ENCODE results near the gene APOOL. TPM values are rescaled to one million over a fixed set of nuclear protein-coding genes. Genes with fewer than 3 reads are reported as not detected.
"Not testable (repeated sequence)": the region's sequence is repeated elsewhere in the genome, so short reads cannot be mapped to it uniquely, and the experiment has no call there.

The APOOL gene
- total and polyA plus RNA-seq, 10 of the 15 experiments (the other 5 are each of a cell fraction or from before 2014, with no cell fraction given) = 4.4 to 14.7 (median 7.7) TPM

GRCh38 chrX:85077247-85077646 is 73.6 kb downstream of the APOOL start:
- ATAC-seq; H3K36me3 ChIP-seq (ENCODE audit: control insufficient read depth in 2 of 2, insufficient read depth in 2 of 2, low read length in 1 of 2); H2AFZ ChIP-seq (ENCODE audit: control insufficient read depth, low read depth, low read length); H3K9ac ChIP-seq (ENCODE audit: control insufficient read depth, insufficient read depth, low read length); BruUV-seq (replicated peaks); H3K27ac ChIP-seq (ENCODE audit: control insufficient read depth, insufficient read depth); in situ Hi-C loops (cut with MboI); H4K20me1 ChIP-seq (ENCODE audit: control insufficient read depth, insufficient read depth); DNase-seq (ENCODE audit: low read depth, low spot score); H3K4me3 ChIP-seq; H3K4me2 ChIP-seq (ENCODE audit: control insufficient read depth, insufficient read depth); CTCF ChIA-PET; H3K4me1 ChIP-seq (ENCODE audit: control insufficient read depth, insufficient read depth, low read length); H3K27me3 ChIP-seq (replicated peaks in 1 of 2; ENCODE audit: control insufficient read depth in 2 of 2, insufficient read depth in 2 of 2, low read length in 1 of 2); RAD21 ChIA-PET (ENCODE audit: unreplicated experiment); POLR2A ChIA-PET; FAIRE-seq; intact Hi-C loops (cut with micrococcal nuclease; ENCODE audit: unreplicated experiment); H3K79me2 ChIP-seq (ENCODE audit: control insufficient read depth, insufficient read depth, low read length); SMC1A ChIA-PET (ENCODE audit: uncharacterized antibody, unreplicated experiment); H3K9me3 ChIP-seq (replicated peaks; ENCODE audit: control insufficient read depth, insufficient read depth, low read length): not testable (repeated sequence)
- 42% methylated on average over 1 of the region's 1 CpG for WGBS (ENCODE audit: insufficient coverage, insufficient replicate concordance, low lambda C conversion rate, missing lambda C conversion rate)

GRCh38 chrX:85084770-85085393 is 81.2 kb downstream of the APOOL start:
- ChIA-PET SMC1A (ENCODE audit: uncharacterized antibody, unreplicated experiment) (interaction anchor here (0.7 to 2.5 kb wide), 6 partner anchors 19 to 460 kb away, joined by 3 to 8 read pairs (median 4); no protein-coding TSS in a partner anchor), POLR2A (no interaction called here), RAD21 (ENCODE audit: unreplicated experiment) (interaction anchor here (0.7 to 1.0 kb wide), 3 partner anchors 7 to 509 kb away, joined by 3 read pairs; no protein-coding TSS in a partner anchor), CTCF (interaction anchor here (0.8 to 3.9 kb wide), 16 partner anchors 8 to 461 kb away, joined by 3 to 18 read pairs (median 4); partner anchors contain the start of gene POF1B)
- in situ Hi-C loops (cut with MboI) (no loop called here), intact Hi-C loops (cut with micrococcal nuclease; ENCODE audit: unreplicated experiment) (loop anchor here (1.0 kb wide), 1 partner anchor 459 kb away; no protein-coding TSS in a partner anchor)
- Histone ChIP-seq H3K9me3 (replicated peaks; ENCODE audit: control insufficient read depth, insufficient read depth, low read length) (no peaks in the 10 kb centered on the region), H3K4me2 (ENCODE audit: control insufficient read depth, insufficient read depth) (no peak overlapping the region), H3K4me3 (no peak overlapping the region), H3K4me1 (ENCODE audit: control insufficient read depth, insufficient read depth, low read length) (no peaks in the 10 kb centered on the region), H2AFZ (ENCODE audit: control insufficient read depth, low read depth, low read length) (no peak overlapping the region), H4K20me1 (ENCODE audit: control insufficient read depth, insufficient read depth) (no peaks in the 10 kb centered on the region), H3K36me3 (ENCODE audit: control insufficient read depth in 2 of 2, insufficient read depth in 2 of 2, low read length in 1 of 2) (no peaks in the 10 kb centered on the region; a peak in 1 of 4 replicates), H3K27ac (ENCODE audit: control insufficient read depth, insufficient read depth) (no peak overlapping the region), H3K9ac (ENCODE audit: control insufficient read depth, insufficient read depth, low read length) (no peak overlapping the region), H3K27me3 (replicated peaks in 1 of 2; ENCODE audit: control insufficient read depth in 2 of 2, insufficient read depth in 2 of 2, low read length in 1 of 2) (no peaks in the 10 kb centered on the region), H3K79me2 (ENCODE audit: control insufficient read depth, insufficient read depth, low read length) (no peaks in the 10 kb centered on the region)
- 38% methylated on average over 2 of the region's 2 CpGs for WGBS (ENCODE audit: insufficient coverage, insufficient replicate concordance, low lambda C conversion rate, missing lambda C conversion rate)
- BruUV-seq (replicated peaks) = no TSS peak
- ATAC-seq (peak; percentile 82), FAIRE-seq (peak; percentile 94), DNase-seq (ENCODE audit: low read depth, low spot score) (peak; percentile 8)
- TF ChIP-seq SIN3A (IDR thresholded peaks at IDR 0.05; ENCODE audit: low read depth, low read length) (no peak), ZNF24 (IDR thresholded peaks at IDR 0.05) (no peak), NFIC (IDR thresholded peaks at IDR 0.05; ENCODE audit: low read depth, low read length) (no peak), RB1 (IDR thresholded peaks at IDR 0.05; ENCODE audit: borderline replicate concordance) (no peak), SUPT20H (IDR thresholded peaks at IDR 0.05; ENCODE audit: borderline replicate concordance, control insufficient read depth, low read depth, low read length) (no peak), RAD21 (IDR thresholded peaks at IDR 0.05; ENCODE audit: insufficient read depth, low read depth, low read length) (peak; percentile 65), ZZZ3 (IDR thresholded peaks at IDR 0.05; ENCODE audit: control insufficient read depth, insufficient read length, low read depth) (no peak), KLF5 (IDR thresholded peaks at IDR 0.05; ENCODE audit: partially characterized antibody) (no peak), CHD1 (IDR thresholded peaks at IDR 0.05; ENCODE audit: low read depth, low read length) (no peak), SMC3 (IDR thresholded peaks at IDR 0.05; ENCODE audit: borderline replicate concordance, low read length) (peak; percentile 48; the same call in 1 of the 2 replicates), DPF2 (IDR thresholded peaks at IDR 0.05) (no peak), RBBP5 (conservative IDR thresholded peaks at IDR 0.05) (no peak), HDAC2 (IDR thresholded peaks at IDR 0.05) (no peak), CBX5 (IDR thresholded peaks at IDR 0.05; ENCODE audit: low read depth) (no peak)
- TF ChIP-seq, protein P1, sequence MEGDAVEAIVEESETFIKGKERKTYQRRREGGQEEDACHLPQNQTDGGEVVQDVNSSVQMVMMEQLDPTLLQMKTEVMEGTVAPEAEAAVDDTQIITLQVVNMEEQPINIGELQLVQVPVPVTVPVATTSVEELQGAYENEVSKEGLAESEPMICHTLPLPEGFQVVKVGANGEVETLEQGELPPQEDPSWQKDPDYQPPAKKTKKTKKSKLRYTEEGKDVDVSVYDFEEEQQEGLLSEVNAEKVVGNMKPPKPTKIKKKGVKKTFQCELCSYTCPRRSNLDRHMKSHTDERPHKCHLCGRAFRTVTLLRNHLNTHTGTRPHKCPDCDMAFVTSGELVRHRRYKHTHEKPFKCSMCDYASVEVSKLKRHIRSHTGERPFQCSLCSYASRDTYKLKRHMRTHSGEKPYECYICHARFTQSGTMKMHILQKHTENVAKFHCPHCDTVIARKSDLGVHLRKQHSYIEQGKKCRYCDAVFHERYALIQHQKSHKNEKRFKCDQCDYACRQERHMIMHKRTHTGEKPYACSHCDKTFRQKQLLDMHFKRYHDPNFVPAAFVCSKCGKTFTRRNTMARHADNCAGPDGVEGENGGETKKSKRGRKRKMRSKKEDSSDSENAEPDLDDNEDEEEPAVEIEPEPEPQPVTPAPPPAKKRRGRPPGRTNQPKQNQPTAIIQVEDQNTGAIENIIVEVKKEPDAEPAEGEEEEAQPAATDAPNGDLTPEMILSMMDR (IDR thresholded peaks at IDR 0.05 in 2 of 3, conservative IDR thresholded peaks at IDR 0.05 in 1 of 3; ENCODE audit: control insufficient read depth in 2 of 3, extremely low read depth in 1 of 3, insufficient read depth in 1 of 3, low read depth in 3 of 3, low read length in 3 of 3) = peak; percentile 65 to 81 (median 73)
